GM19035 (cell line): ENCODE results near the gene EDIL3.

Experiments
- ATAC-seq: cut with Tn5 transposase; IDR thresholded peaks from one replicate; pipeline ENCODE4 v1.9.1; 2021; ENCODE audit not compliant: unreplicated experiment

Gene EDIL3

GRCh38 chr5:83919071-83920041 lies 465.3 kb downstream of the EDIL3 start:
- no peak for ATAC-seq

- ATAC-seq, result no peak
Measured at GRCh38 chr5:83917261-83917908, 467.3 kb downstream of the EDIL3 start.

DNA sequence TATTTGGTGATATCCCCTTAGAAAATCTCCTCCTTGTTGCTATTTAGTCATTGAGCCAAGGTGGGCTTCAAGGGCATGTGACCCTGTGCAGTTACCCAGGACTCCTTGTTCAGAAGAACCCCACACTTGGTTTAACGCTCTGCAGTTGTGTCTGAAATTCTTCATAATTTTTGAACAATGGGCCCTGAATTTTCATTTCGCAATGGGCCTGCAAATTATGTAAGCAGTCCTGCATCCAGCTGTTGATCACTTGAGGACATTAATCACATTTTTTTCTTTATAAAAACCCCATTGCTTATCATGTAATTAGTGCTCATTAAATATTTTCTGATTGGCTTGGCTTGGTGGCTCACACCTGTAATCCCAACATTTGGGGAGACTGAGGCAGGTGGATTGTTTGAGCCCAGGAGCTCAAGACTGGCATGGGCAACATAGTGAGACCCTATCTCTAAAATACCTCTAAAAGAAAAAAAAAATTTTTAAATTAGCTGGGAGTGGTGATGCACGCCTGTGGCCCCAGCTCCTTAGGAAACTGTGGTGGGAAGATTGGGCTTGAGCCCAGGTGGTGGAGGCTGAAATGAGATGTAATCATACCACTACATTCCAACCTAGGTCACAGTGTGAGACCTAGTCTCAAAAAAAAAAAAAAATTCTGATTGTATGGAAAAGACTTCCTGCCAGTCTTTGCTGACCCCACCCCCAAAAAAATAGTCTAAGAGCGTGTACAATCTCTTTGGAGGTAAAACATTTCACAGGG lies 469.8 kb downstream of the EDIL3 start:
- ATAC-seq, result no peak

DNA sequence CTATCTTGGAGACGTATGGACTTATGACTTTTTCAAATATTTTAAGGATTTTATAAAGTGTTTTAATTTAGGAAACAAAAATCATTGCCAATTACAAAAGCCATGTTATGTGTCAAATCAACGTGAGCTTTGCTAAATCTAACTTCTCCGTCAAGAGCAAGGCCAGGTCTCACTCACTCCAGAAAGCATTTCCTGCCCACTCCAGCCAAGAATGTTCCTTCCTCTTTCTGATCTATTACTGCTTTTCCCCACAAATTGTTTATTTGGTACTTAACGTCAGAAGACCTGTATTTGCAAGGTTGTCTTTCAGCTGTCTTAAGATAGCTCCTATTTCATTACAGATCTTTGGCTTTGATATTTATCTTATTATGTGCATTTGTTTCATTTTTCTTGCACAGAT lies 470.5 kb downstream of the EDIL3 start:
- ATAC-seq, result no peak

DNA sequence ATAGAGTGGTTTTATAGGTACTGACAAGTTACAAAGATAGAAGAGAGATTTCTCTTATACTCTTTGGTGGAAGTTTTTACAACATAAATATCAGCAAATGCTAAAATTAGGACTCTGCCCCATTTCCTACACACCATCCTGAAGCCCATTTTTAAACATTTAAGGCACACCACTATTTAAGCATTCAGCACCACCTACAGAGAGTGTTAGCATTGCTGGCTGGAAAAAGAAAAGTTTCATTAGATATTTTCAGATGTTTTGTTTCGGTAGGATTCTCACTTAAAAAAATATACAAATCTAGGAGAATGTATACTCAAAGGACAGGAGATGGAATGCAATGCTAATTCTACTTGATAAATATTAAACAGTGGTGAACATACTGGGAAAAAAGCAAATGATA lies 471.1 kb downstream of the EDIL3 start:
- ATAC-seq, result no peak

DNA sequence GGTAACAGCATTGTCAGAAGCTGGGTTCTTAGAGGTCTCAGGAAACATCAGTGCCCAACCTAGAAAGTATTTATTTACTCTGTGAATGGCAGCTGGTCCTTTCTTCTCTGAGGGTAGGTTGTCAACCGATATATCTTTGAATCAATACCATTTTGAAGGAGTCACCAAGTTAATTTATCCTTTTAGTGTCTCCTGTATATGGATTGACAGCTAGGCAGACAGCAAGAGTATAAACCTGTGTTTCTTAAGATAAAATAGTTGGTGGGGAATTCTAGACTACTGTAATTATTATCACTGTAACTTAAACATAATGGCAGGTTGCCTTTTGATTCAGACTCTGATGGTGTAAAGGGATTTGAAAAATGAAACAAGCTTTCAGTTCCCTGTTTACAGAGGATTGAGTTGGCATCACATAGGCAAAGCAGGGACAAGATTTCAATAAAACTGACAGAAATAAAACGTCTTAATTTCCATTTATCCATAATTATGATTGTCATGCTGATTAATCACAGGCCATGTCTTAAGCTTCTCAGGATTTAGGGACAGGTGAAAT lies 473.2 kb downstream of the EDIL3 start:
- no peak for ATAC-seq

- no peak for ATAC-seq
Measured at GRCh38 chr5:83900306-83900705, 484.4 kb downstream of the EDIL3 start.

DNA sequence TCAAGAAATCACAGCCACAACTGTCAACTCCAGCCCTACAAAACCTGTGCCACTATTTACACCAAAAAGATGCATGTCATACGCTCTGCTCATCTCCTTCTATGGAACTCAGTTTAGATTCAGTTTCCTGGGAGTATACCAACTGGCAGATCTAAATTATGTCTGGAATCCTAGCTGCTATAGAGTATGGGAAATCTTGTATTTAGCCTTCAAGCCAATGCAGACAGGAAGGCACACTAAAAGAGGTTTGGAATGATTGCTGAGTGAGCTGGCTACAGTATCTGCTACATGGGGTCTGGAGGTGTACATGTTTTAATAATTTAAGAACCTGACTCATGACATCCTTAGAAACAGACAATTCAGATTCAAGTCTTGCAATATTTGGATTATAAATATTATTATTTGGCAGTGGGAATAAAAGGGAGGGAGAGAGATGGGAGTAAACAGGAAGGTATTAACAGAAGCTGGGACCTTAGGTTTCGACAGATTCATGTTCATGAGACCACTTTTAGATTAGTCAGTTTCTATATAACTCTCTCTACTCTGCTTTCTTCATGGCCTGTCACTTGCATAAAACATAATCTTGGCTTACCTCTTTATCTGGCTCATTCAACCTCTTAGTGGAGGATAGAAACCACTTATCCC lies 485.2 kb downstream of the EDIL3 start:
- no peak for ATAC-seq

- ATAC-seq, result no peak
Measured at GRCh38 chr5:83895860-83896259, 488.8 kb downstream of the EDIL3 start.

- no peak for ATAC-seq
Measured at GRCh38 chr5:83891261-83891660, 493.4 kb downstream of the EDIL3 start.
